ENCODE measurements around the gene HLA-E. TPM values are rescaled to one million over a fixed set of nuclear protein-coding genes. Genes with fewer than 3 reads are reported as not detected.

Gene HLA-E
- 170 and 174 TPM in 2 replicates for total RNA-seq
- long read RNA-seq, transcript HLA-E-201 (8 exons, 2,601 nt), result major isoform, 651 of 696 reads
- long read RNA-seq, partial matches to known transcripts, result 26 of 696 reads
- long read RNA-seq, other reads (novel, unspliced or antisense), result 19 of 696 reads

- Mint-ChIP-seq H3K4me3 (ENCODE audit: unreplicated experiment) (peak within 1 kb of the TSS; percentile 88), H3K27ac (ENCODE audit: unreplicated experiment) (peak within 1 kb of the TSS; percentile 97), H3K4me1 (ENCODE audit: unreplicated experiment) (peaks cover 18% of the 10 kb centered on the region), H3K9me3 (ENCODE audit: unreplicated experiment) (no peaks in the 10 kb centered on the region), H3K27me3 (ENCODE audit: unreplicated experiment) (peaks cover 11% of the 10 kb centered on the region), H3K36me3 (ENCODE audit: unreplicated experiment) (peaks cover 33% of the 10 kb centered on the region)
- peak; percentile 96 for DNase-seq (ENCODE audit: extremely low spot score, unreplicated experiment)
- no peak for TF ChIP-seq CTCF (IDR thresholded peaks at IDR 0.05)
Measured at GRCh38 chr6:30489081-30490025, at the start of gene HLA-E. Gene HLA-E, plus strand, starts transcription at chr6:30489509. Its CDS starts 23 bp downstream, at chr6:30489532.

GRCh38 chr6:30441171-30441570, 48.1 kb upstream of the HLA-E start:
- no peak overlapping the region for H3K4me3 Mint-ChIP-seq (ENCODE audit: unreplicated experiment)
- H3K9me3 Mint-ChIP-seq (ENCODE audit: unreplicated experiment), result no peaks in the 10 kb centered on the region
- TF ChIP-seq CTCF (IDR thresholded peaks at IDR 0.05), result no peak

GRCh38 chr6:30443657-30444450, 45.5 kb upstream of the HLA-E start:
- no peak for TF ChIP-seq CTCF (IDR thresholded peaks at IDR 0.05)
- Mint-ChIP-seq H3K9me3 (ENCODE audit: unreplicated experiment) (no peaks in the 10 kb centered on the region), H3K27me3 (ENCODE audit: unreplicated experiment) (peaks cover 87% of the 10 kb centered on the region), H3K4me3 (ENCODE audit: unreplicated experiment) (no peak overlapping the region), H3K4me1 (ENCODE audit: unreplicated experiment) (peaks cover 7% of the 10 kb centered on the region), H3K27ac (ENCODE audit: unreplicated experiment) (no peak overlapping the region), H3K36me3 (ENCODE audit: unreplicated experiment) (no peaks in the 10 kb centered on the region)
- DNase-seq (ENCODE audit: extremely low spot score, unreplicated experiment), result no peak

More at GRCh38 chr6:30441171-30441570, 48.1 kb upstream of the HLA-E start:
- H3K27me3 Mint-ChIP-seq (ENCODE audit: unreplicated experiment), result peaks cover 84% of the 10 kb centered on the region
- no peak for DNase-seq (ENCODE audit: extremely low spot score, unreplicated experiment)
- no peaks in the 10 kb centered on the region for H3K36me3 Mint-ChIP-seq (ENCODE audit: unreplicated experiment)
- H3K27ac Mint-ChIP-seq (ENCODE audit: unreplicated experiment), result no peak overlapping the region
- H3K4me1 Mint-ChIP-seq (ENCODE audit: unreplicated experiment), result peaks cover 7% of the 10 kb centered on the region

- Mint-ChIP-seq H3K36me3 (ENCODE audit: unreplicated experiment) (no peaks in the 10 kb centered on the region), H3K4me3 (ENCODE audit: unreplicated experiment) (no peak overlapping the region), H3K27ac (ENCODE audit: unreplicated experiment) (no peak overlapping the region), H3K27me3 (ENCODE audit: unreplicated experiment) (peaks cover 88% of the 10 kb centered on the region), H3K4me1 (ENCODE audit: unreplicated experiment) (peaks cover 7% of the 10 kb centered on the region), H3K9me3 (ENCODE audit: unreplicated experiment) (no peaks in the 10 kb centered on the region)
- no peak for TF ChIP-seq CTCF (IDR thresholded peaks at IDR 0.05)
- no peak for DNase-seq (ENCODE audit: extremely low spot score, unreplicated experiment)
Measured at GRCh38 chr6:30444451-30444742, 44.9 kb upstream of the HLA-E start.

- H3K9me3 Mint-ChIP-seq (ENCODE audit: unreplicated experiment), result no peaks in the 10 kb centered on the region
- H3K4me3 Mint-ChIP-seq (ENCODE audit: unreplicated experiment), result no peak overlapping the region
- peaks cover 86% of the 10 kb centered on the region for H3K27me3 Mint-ChIP-seq (ENCODE audit: unreplicated experiment)
- no peaks in the 10 kb centered on the region for H3K36me3 Mint-ChIP-seq (ENCODE audit: unreplicated experiment)
- peaks cover 7% of the 10 kb centered on the region for H3K4me1 Mint-ChIP-seq (ENCODE audit: unreplicated experiment)
- no peak for DNase-seq (ENCODE audit: extremely low spot score, unreplicated experiment)
- H3K27ac Mint-ChIP-seq (ENCODE audit: unreplicated experiment), result no peak overlapping the region
- no peak for TF ChIP-seq CTCF (IDR thresholded peaks at IDR 0.05)
Measured at GRCh38 chr6:30446259-30446658, 43.0 kb upstream of the HLA-E start.

All from osteocyte (in vitro differentiated cells).